Endothelial cell of umbilical vein (primary cell): ENCODE data around the gene SS18. TPM values are rescaled to one million over a fixed set of nuclear protein-coding genes. Genes with fewer than 3 reads are reported as not detected.

Experiments used
- BruUV-seq: library from RNA; stranded (reverse); fragments of 400-500 nt; replicated peaks from 2 replicates; lab custom pipeline; 2021; lab: Mats Ljungman, UMichigan
- CTCF ChIA-PET: fragments of 300-600, 350-600 bp; sonication (Branson Sonifier 250); formaldehyde crosslinking; loops from one replicate; lab custom pipeline; 2021; ENCODE audit warnings: antibody characterized with exemption, inconsistent platforms; lab: Charles Lee
- POLR2A ChIA-PET: fragments of 300-600, 350-600 bp; sonication (Branson Sonifier 250); formaldehyde crosslinking; loops from one replicate; lab custom pipeline; 2021; ENCODE audit warnings: antibody characterized with exemption, inconsistent platforms; lab: Charles Lee
- DNase-seq: peaks from one replicate; pipeline ENCODE4 v3.0.0-alpha.2; 2011; ENCODE audit warnings: low read depth, low spot score
- FAIRE-seq: peaks from 2 replicates; lab custom pipeline; 2011; peaks lifted over from hg19 to GRCh38; lab: Jason Lieb, UNC
- H2AFZ ChIP-seq: 2 replicates; pipeline ENCODE4 v1.6.0; 2012; ENCODE audit warnings: low read depth, low read length, control low read depth, inconsistent platforms
- H3K27ac ChIP-seq: 2 replicates; pipeline ENCODE4 v1.5.1; 2011; ENCODE audit warnings: low read depth, mild to moderate bottlenecking, control low read depth, low read length, moderate library complexity; ENCODE audit not compliant: insufficient read depth
- H3K27me3 ChIP-seq, 2 experiments: 2 replicates each; pipeline versions ENCODE4 v1.6.0 to v1.6.1; 2011; ENCODE audit warnings: low read length in 2 of 2, mixed read lengths in 1 of 2; ENCODE audit not compliant: control insufficient read depth in 2 of 2, insufficient read depth in 2 of 2
- H3K36me3 ChIP-seq, 2 experiments: 2 replicates in 1 of 2; 3 replicates in 1 of 2; pipeline ENCODE4 v1.5.1; 2011; ENCODE audit warnings: low read length in 2 of 2, mild to moderate bottlenecking in 1 of 2, moderate library complexity in 1 of 2; ENCODE audit not compliant: control insufficient read depth in 2 of 2, insufficient read depth in 2 of 2; ENCODE audit errors: extremely low read depth in 1 of 2
- H3K4me1 ChIP-seq: 3 replicates; pipeline ENCODE4 v1.5.1; 2011; ENCODE audit warnings: mild to moderate bottlenecking, low read length; ENCODE audit not compliant: control insufficient read depth, insufficient read depth; ENCODE audit errors: extremely low read depth
- H3K4me2 ChIP-seq: 2 replicates; pipeline ENCODE4 v1.6.1; 2011; ENCODE audit warnings: low read length, control low read depth, mixed read lengths; ENCODE audit not compliant: insufficient read depth
- H3K4me3 ChIP-seq, 3 experiments: fragments of 200-600 bp in 1 of 3; sonication (generic), shearing (Covaris generic) in 1 of 3; replicated peaks in 1 of 3; 2 replicates each; pipeline ENCODE4 v1.5.1; 2011 to 2016; ENCODE audit warnings: control low read depth in 3 of 3, low read length in 3 of 3, mild to moderate bottlenecking in 2 of 3, inconsistent platforms in 1 of 3, low read depth in 1 of 3, moderate library complexity in 1 of 3; ENCODE audit not compliant: insufficient read depth in 1 of 3
- H3K79me2 ChIP-seq: 2 replicates; pipeline ENCODE4 v1.6.0; 2012; ENCODE audit warnings: low read length, inconsistent platforms; ENCODE audit not compliant: control insufficient read depth, insufficient read depth
- H3K9ac ChIP-seq: replicated peaks from 2 replicates; pipeline ENCODE3; 2011; ENCODE audit warnings: low read length, control low read depth; ENCODE audit not compliant: insufficient read depth; ENCODE audit errors: extremely low read depth
- H3K9me1 ChIP-seq: replicated peaks from 3 replicates; pipeline ENCODE4 v1.6.0; 2011; ENCODE audit warnings: mild to moderate bottlenecking, low read length; ENCODE audit not compliant: control insufficient read depth, insufficient read depth; ENCODE audit errors: extremely low read depth
- H3K9me3 ChIP-seq: replicated peaks from 2 replicates; pipeline ENCODE4 v1.5.1; 2012; ENCODE audit warnings: low read length, inconsistent platforms; ENCODE audit not compliant: control insufficient read depth, insufficient read depth
- H4K20me1 ChIP-seq: replicated peaks from 2 replicates; pipeline ENCODE3; 2011; ENCODE audit warnings: mild to moderate bottlenecking, low read length; ENCODE audit not compliant: control insufficient read depth, insufficient read depth; ENCODE audit errors: extremely low read depth
- CTCF ChIP-seq, 2 donors: IDR thresholded peaks; 1 replicate in 1 of 2; 2 replicates in 1 of 2; pipeline ENCODE4 v1.5.1; 2011; ENCODE audit warnings: low read length in 2 of 2, mild to moderate bottlenecking in 2 of 2, moderate library complexity in 2 of 2, control low read depth in 1 of 2, inconsistent platforms in 1 of 2, low read depth in 1 of 2; ENCODE audit not compliant: insufficient read depth in 1 of 2; ENCODE audit errors: extremely low read depth in 1 of 2
- EZH2 ChIP-seq: IDR thresholded peaks from 2 replicates; pipeline ENCODE4 v1.6.1; 2012; ENCODE audit warnings: borderline replicate concordance, low read depth, mild to moderate bottlenecking, moderate library complexity, low read length, inconsistent platforms; ENCODE audit not compliant: severe bottlenecking
- FOS ChIP-seq: IDR thresholded peaks from 2 replicates; pipeline ENCODE4 v1.6.1; 2011; ENCODE audit warnings: mild to moderate bottlenecking, low read length, moderate library complexity, borderline replicate concordance; ENCODE audit not compliant: insufficient read depth
- GATA2 ChIP-seq: IDR thresholded peaks from 2 replicates; pipeline ENCODE4 v1.7.0; 2011; ENCODE audit warnings: low read depth, mild to moderate bottlenecking, moderate library complexity, mixed read lengths, low read length; ENCODE audit not compliant: insufficient read length, insufficient read depth
- JUN ChIP-seq: IDR thresholded peaks from 2 replicates; pipeline ENCODE4 v1.6.1; 2011; ENCODE audit warnings: borderline replicate concordance, low read depth; ENCODE audit not compliant: insufficient read length, insufficient read depth
- MAX ChIP-seq: IDR thresholded peaks from 2 replicates; pipeline ENCODE4 v1.6.1; 2011; ENCODE audit not compliant: insufficient read depth, insufficient read length
- MYC ChIP-seq: IDR thresholded peaks from one replicate; pipeline ENCODE4 v1.6.1; 2011; ENCODE audit warnings: mild to moderate bottlenecking, low read depth, low read length
- POLR2A ChIP-seq: IDR thresholded peaks from 2 replicates; pipeline ENCODE4 v1.6.1; 2012; ENCODE audit warnings: low read depth, mild to moderate bottlenecking, control low read depth, low read length
- POLR2AphosphoS5 ChIP-seq: IDR thresholded peaks from 2 replicates; pipeline ENCODE4 v1.6.1; 2012; ENCODE audit warnings: low read depth, mild to moderate bottlenecking, control low read depth, low read length, moderate library complexity; ENCODE audit not compliant: insufficient read depth
- dilution Hi-C: fragments of 300-500 bp; cut with MboI; formaldehyde crosslinking; loops from one replicate; pipeline ENCODE4 v1.15.0; 2019; ENCODE audit warnings: low sequenced_read_pairs; ENCODE audit not compliant: extremely low pct_ligation_motif_present
- intact Hi-C: fragments of 100-400 bp; cut with micrococcal nuclease; formaldehyde crosslinking; loops from one replicate; pipeline ENCODE4 v1.10.0; 2022
- polyA plus RNA-seq, 4 experiments: library from polyadenylated mRNA; depleted of rRNA in 3 of 4; stranded (reverse) in 3 of 4; unstranded in 1 of 4; fragments of >200 nt; gene quantifications; 2 replicates each; pipeline versions ENCODE4 v1.2.1 to v1.2.3, GENCODE V29; 2011 to 2012; ENCODE audit warnings: missing spikeins in 1 of 4
- total RNA-seq: library from RNA; stranded (reverse); gene quantifications from 2 replicates; pipeline ENCODE4 v1.2.3, GENCODE V29; 2021

SS18 gene
- total and polyA plus RNA-seq, 2 donors (not counting 3 experiments of a cell fraction or from before 2014, with no cell fraction given): 68.4 to 204 TPM

GRCh38 chr18:26097563-26097962, 7.2 kb upstream of the SS18 start:
- no peaks in the 10 kb centered on the region for H3K79me2 ChIP-seq
- no peaks in the 10 kb centered on the region for H4K20me1 ChIP-seq
- H3K27me3 ChIP-seq: peaks cover 7 to 14% of the 10 kb centered on the region in 2 experiments
- no peak overlapping the region for H3K4me2 ChIP-seq
- TF ChIP-seq POLR2A: no peak
- TF ChIP-seq JUN: no peak
- no peak for TF ChIP-seq FOS
- TF ChIP-seq POLR2AphosphoS5: no peak
- TF ChIP-seq CTCF (IDR thresholded peaks at IDR 0.05; ENCODE audit: extremely low read depth in 1 of 2, insufficient read depth in 1 of 2, low read depth in 1 of 2, low read length in 2 of 2): no peak
- no peak for TF ChIP-seq GATA2
- no peak for TF ChIP-seq MAX
- TF ChIP-seq EZH2: no peak
- no peak for TF ChIP-seq MYC
- no peak overlapping the region for H3K9ac ChIP-seq
- no peak for FAIRE-seq
- no peak overlapping the region for H3K4me3 ChIP-seq
- dilution Hi-C loops (no loop called here), intact Hi-C loops (no loop called here)
- ChIA-PET CTCF (no interaction called here), POLR2A (no interaction called here)
- H3K27ac ChIP-seq: no peak overlapping the region
- H3K4me1 ChIP-seq: no peaks in the 10 kb centered on the region
- BruUV-seq: no TSS peak
- no peak for DNase-seq
- no peaks in the 10 kb centered on the region for H3K9me3 ChIP-seq
- no peaks in the 10 kb centered on the region for H3K36me3 ChIP-seq
- H3K9me1 ChIP-seq: no peaks in the 10 kb centered on the region
- no peak overlapping the region for H2AFZ ChIP-seq
